MM.1S (cell line): ENCODE results near the gene KIF16B.

ENCODE experiments used
- EZH2 ChIP-seq: fragments of 300-600 bp; sonication (generic); optimal IDR thresholded peaks from 2 replicates; pipeline ENCODE3; 2017; ENCODE audit warnings: low read depth, mild to moderate bottlenecking, antibody characterized with exemption, low read length, mixed read lengths
- TF ChIP-seq, protein P1 (sequence below): fragments of 300-600 bp; sonication (generic); IDR thresholded peaks from 2 replicates; pipeline ENCODE4 v1.5.1; 2016; ENCODE audit warnings: antibody characterized with exemption, low read length, mixed read lengths

DNA sequence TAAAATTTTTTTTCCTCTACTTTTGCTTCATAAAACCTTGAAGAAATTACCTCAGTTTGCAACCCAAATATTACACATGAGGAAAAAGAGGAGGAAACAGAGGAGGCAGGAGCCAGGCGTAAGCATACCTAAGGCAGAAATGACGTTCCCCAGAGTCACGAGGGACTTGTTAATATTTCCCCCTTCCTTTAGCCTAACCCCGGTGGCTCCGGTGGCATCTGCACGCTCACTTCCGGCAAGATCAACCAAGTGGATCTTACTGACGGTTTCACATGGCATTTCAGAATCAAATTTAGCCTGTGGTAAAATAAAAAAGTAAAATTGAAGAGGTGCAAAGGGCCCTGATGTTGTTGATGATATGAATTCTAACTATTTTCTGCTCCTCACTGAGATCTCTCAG is 67.4 kb downstream of the KIF16B start:
- TF ChIP-seq, protein P1, sequence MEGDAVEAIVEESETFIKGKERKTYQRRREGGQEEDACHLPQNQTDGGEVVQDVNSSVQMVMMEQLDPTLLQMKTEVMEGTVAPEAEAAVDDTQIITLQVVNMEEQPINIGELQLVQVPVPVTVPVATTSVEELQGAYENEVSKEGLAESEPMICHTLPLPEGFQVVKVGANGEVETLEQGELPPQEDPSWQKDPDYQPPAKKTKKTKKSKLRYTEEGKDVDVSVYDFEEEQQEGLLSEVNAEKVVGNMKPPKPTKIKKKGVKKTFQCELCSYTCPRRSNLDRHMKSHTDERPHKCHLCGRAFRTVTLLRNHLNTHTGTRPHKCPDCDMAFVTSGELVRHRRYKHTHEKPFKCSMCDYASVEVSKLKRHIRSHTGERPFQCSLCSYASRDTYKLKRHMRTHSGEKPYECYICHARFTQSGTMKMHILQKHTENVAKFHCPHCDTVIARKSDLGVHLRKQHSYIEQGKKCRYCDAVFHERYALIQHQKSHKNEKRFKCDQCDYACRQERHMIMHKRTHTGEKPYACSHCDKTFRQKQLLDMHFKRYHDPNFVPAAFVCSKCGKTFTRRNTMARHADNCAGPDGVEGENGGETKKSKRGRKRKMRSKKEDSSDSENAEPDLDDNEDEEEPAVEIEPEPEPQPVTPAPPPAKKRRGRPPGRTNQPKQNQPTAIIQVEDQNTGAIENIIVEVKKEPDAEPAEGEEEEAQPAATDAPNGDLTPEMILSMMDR: no peak
- TF ChIP-seq EZH2: no peak
